ENCODE measurements around the gene SH3RF3.

The SH3RF3 gene

GRCh38 chr2:109525836-109526235 lies 396.8 kb downstream of the SH3RF3 start:
- H3K36me3 ChIP-seq (ENCODE audit: insufficient read depth), result no peaks in the 10 kb centered on the region
- H3K4me3 ChIP-seq (IDR thresholded peaks at IDR 0.05; ENCODE audit: insufficient read depth, low read depth, low read length), result no peak overlapping the region
- H4K20me1 ChIP-seq (ENCODE audit: insufficient read depth), result no peaks in the 10 kb centered on the region
- H3K79me2 ChIP-seq (ENCODE audit: insufficient read depth, low read depth), result no peaks in the 10 kb centered on the region
- no peaks in the 10 kb centered on the region for H3K4me1 ChIP-seq (ENCODE audit: low read depth, poor library complexity, severe bottlenecking)
- no peaks in the 10 kb centered on the region for H3K27me3 ChIP-seq (ENCODE audit: insufficient read depth, low read depth)
- no peak overlapping the region for H3K27ac ChIP-seq
- no peak overlapping the region for H2AFZ ChIP-seq (ENCODE audit: low read depth)
- no peak for TF ChIP-seq CTCF (conservative IDR thresholded peaks at IDR 0.05; ENCODE audit: low read depth, low read length)
- H3K4me2 ChIP-seq, result no peak overlapping the region
- no peak overlapping the region for H3K9ac ChIP-seq

GRCh38 chr2:109526442-109526970 lies 397.5 kb downstream of the SH3RF3 start:
- no peak for TF ChIP-seq CTCF (conservative IDR thresholded peaks at IDR 0.05; ENCODE audit: low read depth, low read length)
- Histone ChIP-seq H3K36me3 (ENCODE audit: insufficient read depth) (no peaks in the 10 kb centered on the region), H3K79me2 (ENCODE audit: insufficient read depth, low read depth) (no peaks in the 10 kb centered on the region), H4K20me1 (ENCODE audit: insufficient read depth) (no peaks in the 10 kb centered on the region), H3K27ac (no peak overlapping the region), H3K4me3 (IDR thresholded peaks at IDR 0.05; ENCODE audit: insufficient read depth, low read depth, low read length) (no peak overlapping the region), H3K27me3 (ENCODE audit: insufficient read depth, low read depth) (no peaks in the 10 kb centered on the region), H3K9ac (no peak overlapping the region), H2AFZ (ENCODE audit: low read depth) (no peak overlapping the region), H3K4me2 (no peak overlapping the region), H3K4me1 (ENCODE audit: low read depth, poor library complexity, severe bottlenecking) (no peaks in the 10 kb centered on the region)

GRCh38 chr2:109527079-109527478 lies 398.1 kb downstream of the SH3RF3 start:
- no peaks in the 10 kb centered on the region for H3K27me3 ChIP-seq (ENCODE audit: insufficient read depth, low read depth)
- no peak overlapping the region for H3K4me2 ChIP-seq
- H2AFZ ChIP-seq (ENCODE audit: low read depth), result no peak overlapping the region
- H4K20me1 ChIP-seq (ENCODE audit: insufficient read depth), result no peaks in the 10 kb centered on the region
- no peaks in the 10 kb centered on the region for H3K4me1 ChIP-seq (ENCODE audit: low read depth, poor library complexity, severe bottlenecking)
- TF ChIP-seq CTCF (conservative IDR thresholded peaks at IDR 0.05; ENCODE audit: low read depth, low read length), result no peak
- H3K36me3 ChIP-seq (ENCODE audit: insufficient read depth), result no peaks in the 10 kb centered on the region
- H3K4me3 ChIP-seq (IDR thresholded peaks at IDR 0.05; ENCODE audit: insufficient read depth, low read depth, low read length), result no peak overlapping the region
- no peak overlapping the region for H3K27ac ChIP-seq
- no peak overlapping the region for H3K9ac ChIP-seq
- no peaks in the 10 kb centered on the region for H3K79me2 ChIP-seq (ENCODE audit: insufficient read depth, low read depth)

- TF ChIP-seq CTCF (conservative IDR thresholded peaks at IDR 0.05; ENCODE audit: low read depth, low read length), result no peak
- no peak overlapping the region for H2AFZ ChIP-seq (ENCODE audit: low read depth)
- no peak overlapping the region for H3K9ac ChIP-seq
- no peak overlapping the region for H3K4me2 ChIP-seq
- no peaks in the 10 kb centered on the region for H3K27me3 ChIP-seq (ENCODE audit: insufficient read depth, low read depth)
- H3K4me3 ChIP-seq (IDR thresholded peaks at IDR 0.05; ENCODE audit: insufficient read depth, low read depth, low read length), result no peak overlapping the region
- H3K36me3 ChIP-seq (ENCODE audit: insufficient read depth), result no peaks in the 10 kb centered on the region
- H3K79me2 ChIP-seq (ENCODE audit: insufficient read depth, low read depth), result no peaks in the 10 kb centered on the region
- H3K4me1 ChIP-seq (ENCODE audit: low read depth, poor library complexity, severe bottlenecking), result no peaks in the 10 kb centered on the region
- no peak overlapping the region for H3K27ac ChIP-seq
- H4K20me1 ChIP-seq (ENCODE audit: insufficient read depth), result no peaks in the 10 kb centered on the region
Observed at GRCh38 chr2:109527846-109528705, 399.1 kb downstream of the SH3RF3 start.

Measured in KMS-11 (cell line).